ENCODE measurements around the gene PALLD. TPM values are rescaled to one million over a fixed set of nuclear protein-coding genes. Genes with fewer than 3 reads are reported as not detected.
A peak's percentile ranks its signal among the peaks of the same experiment; 100 is the strongest.

The PALLD gene
- total RNA-seq, 1 donor from 2014 or later: 8.9 TPM

DNA sequence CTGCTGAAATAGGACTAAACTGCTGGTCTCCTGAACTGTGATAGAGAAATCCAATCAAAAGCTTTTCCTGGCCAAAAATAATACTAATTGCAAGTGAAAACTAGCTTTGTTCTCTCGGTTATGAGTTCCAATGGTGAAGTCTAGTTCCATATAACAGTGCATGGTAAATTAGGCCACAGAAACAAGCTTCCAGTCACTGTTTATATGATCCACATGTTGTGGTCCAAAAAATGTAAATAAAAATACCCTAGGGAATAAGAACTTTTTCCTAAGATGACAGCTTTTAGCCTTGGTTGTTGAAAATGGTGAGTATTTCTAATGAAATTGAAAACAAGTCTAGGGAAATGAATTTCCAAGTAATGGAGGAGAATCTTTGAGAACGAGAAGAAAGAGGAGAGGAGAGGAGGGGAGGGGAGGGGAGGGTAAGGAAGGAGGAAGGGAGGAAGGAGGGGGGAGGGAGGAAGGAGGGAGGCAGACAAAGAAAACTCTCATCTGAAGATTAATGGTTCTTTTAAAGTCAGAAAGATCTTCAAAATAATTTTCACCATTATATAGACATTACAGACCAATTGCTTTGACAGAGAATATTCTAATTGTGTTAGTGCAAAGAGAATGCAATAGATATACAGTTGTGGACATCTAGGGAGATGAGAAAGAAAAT lies 26.1 kb downstream of the PALLD start:
- ATAC-seq: no peak
- DNase-seq (ENCODE audit: low spot score): no peak

DNA sequence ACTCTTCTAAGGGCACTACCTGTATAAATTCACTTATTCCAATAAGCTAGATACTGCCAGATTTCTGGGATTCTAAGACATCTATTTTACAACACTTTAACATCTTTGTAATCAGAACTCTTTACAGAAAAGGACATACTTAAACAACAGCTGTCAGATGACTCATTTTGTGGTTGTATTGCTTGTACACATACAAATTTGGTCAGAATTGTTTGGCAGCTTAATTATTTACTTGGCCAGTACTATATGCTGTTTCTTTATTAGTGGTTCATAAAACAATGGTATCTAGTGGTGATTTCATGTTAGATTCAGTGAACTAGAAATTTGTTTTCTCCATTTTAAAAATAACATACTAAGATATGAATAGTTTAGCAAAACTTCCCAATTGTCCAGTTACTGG lies 27.2 kb downstream of the PALLD start:
- ATAC-seq (no peak), DNase-seq (ENCODE audit: low spot score) (no peak)

DNA sequence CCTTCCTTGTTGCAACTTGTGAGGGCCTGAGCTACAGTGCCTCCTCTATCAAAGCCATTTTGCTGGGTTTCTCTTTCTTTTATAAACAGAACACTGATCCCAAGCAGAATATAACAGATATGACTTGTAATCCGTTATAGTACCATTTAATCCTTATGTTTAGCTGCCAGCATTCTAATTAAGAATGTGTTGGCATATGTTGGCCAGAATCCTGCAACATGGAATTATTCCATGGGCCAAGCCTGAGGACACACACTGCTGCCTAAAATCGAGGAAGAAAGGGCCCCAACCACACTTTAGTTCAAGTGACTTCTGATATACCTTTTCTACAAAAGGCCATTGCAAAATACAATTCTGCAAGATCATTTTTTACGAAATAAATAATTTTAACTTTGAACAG lies 28.0 kb downstream of the PALLD start:
- ATAC-seq: no peak
- DNase-seq (ENCODE audit: low spot score): no peak

DNA sequence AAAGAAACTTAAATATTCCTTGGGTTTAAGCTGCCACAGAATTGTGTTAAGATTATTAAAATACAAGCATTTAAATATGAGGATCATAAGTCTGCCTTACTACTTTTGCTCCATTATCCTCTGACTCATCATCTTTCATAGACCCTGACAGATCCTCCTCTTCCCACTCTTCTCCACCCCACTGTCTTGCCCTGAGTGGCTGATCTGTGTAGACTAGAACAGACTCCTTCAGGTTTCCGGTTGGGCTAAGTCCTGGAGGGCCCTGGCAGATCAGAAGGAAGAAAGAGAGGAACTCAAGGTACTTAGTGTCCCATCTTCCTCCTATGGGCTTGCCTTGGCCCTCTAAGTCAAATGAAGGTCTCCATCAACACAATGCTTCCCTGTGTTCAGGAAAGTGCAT lies 30.7 kb downstream of the PALLD start:
- DNase-seq (ENCODE audit: low spot score) (no peak), ATAC-seq (no peak)

DNA sequence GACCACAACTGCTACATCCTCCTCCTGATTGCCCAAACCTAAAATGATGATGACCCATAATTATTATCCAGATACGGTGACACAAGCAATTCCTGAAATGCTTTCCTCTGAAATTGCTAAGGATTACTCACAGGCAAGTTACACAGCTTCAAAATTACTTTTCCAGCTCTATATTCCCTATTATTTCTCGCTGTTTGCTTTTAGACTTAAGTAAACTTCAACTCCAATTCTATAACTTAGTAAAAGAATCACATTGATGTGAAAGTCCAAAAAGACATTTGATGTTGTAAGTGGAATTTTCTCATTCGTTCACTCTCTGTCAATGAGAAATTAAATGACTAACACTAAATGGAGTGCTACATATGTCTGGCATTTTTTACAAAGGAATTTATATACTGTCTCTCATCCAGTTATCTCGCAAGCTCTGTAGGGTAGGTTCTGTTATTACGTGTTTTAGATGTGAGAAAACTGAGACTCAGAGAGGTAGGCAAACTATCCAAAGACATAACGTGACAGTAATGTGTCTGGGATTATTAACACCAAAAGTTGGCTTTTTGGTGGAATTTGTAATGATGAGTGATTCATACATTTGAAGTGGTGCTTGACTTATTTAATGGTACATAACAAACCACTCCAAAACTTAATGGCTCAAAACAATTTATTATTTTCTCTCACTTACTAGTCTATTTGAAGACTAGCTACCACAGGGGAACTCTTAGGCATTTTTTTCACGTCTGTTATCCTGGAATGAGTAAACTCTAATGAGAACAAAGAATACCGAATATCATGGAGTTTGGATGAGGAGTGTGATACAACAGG lies 31.5 kb downstream of the PALLD start:
- DNase-seq (ENCODE audit: low spot score): no peak
- no peak for ATAC-seq

DNA sequence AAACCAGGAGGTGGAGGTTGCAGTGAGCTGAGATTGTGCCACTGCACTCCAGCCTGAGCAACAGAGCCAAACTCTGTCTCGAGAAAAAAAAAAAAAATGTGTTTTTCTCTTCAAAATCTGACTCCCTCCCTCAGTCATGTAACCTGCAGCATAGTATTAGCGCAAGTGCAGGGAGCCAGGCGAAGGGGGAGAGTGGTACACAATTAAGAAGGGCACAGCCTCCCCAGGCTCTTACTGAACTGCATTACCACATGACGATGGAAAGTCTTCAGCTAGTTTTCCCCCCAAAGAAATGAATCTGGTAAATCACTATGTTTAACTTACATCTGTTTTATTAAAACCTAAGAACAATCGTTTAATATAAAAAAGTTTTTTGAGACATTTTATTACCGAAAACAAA lies 32.4 kb downstream of the PALLD start:
- no peak for ATAC-seq

DNA sequence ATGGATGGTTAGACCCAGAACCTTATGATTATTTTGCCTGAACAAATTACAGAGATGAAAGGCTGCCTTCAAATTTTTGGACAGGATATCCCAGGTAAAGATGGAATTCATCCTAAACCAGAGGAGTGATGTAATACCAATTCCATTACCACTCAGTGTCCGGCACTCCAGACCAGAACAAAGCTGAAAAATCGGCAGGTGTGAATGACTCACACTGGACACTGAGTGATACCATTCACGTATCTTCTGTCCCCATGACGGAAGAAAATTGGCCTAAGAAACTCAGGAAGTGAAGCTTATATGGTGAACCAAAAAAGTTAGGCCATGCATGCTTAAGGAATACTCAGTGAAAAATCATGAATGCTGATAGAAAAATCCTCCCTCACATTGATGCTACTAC lies 34.5 kb downstream of the PALLD start:
- DNase-seq (ENCODE audit: low spot score) (no peak), ATAC-seq (no peak)

More for the DNA sequence above, 32.4 kb downstream of the PALLD start:
- no peak for DNase-seq (ENCODE audit: low spot score)

DNA sequence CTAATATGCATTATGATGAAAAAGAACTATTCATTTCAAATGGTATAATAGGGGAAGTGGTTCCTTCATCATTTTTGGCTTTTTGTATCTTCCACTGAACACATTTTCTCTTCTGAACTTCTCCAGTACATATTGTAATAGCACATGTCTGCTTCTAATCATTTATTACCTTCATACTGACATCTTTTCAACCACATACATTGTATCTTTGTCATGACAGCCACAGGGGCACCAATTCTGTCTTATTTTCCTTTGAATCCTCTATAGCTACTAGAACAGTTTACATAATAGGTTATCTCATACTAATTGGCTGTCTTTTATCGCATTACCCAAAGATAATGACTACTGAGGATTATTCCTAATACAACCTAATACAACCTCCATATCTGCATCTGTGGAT lies 37.7 kb downstream of the PALLD start:
- ATAC-seq: no peak

DNA sequence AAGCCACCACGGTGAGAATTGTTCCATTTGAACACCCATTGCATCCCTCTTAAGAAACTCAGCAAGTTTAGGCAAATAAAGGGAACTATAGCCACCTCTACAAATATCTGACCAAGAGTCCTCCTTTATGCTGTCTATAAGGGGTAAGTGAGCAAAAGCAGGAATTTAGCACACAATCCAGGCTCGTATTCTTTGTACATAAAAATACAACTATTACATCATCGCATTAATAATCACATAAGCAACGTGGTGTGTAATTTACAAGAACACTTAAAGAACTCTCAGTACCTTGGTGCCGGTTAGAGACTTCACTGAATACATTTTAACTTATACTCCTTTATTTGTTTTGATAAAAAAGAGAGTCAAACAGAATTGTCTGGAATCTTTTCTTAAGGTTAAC lies 38.8 kb downstream of the PALLD start:
- DNase-seq (ENCODE audit: low spot score): no peak
- no peak for ATAC-seq

More for the DNA sequence above, 37.7 kb downstream of the PALLD start:
- DNase-seq (ENCODE audit: low spot score): no peak

DNA sequence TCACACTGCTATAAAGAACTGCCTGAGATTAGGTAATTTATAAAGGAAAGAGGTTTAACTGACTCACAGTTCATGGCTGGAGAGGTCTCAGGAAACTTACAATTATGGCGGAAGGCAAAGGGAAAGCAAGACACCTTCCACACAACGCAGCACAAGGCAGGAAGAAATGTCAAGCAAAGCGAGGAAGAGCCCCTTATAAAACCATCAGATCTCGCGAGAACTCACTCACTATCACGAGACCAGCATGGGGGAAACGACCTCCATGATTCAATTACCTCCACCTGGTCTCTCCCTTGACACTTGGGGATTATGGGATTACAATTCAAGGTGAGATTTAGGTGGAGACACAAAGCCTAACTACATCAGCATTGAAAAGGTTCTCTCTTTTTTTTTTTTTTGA lies 39.6 kb downstream of the PALLD start:
- DNase-seq (ENCODE audit: low spot score): no peak

DNA sequence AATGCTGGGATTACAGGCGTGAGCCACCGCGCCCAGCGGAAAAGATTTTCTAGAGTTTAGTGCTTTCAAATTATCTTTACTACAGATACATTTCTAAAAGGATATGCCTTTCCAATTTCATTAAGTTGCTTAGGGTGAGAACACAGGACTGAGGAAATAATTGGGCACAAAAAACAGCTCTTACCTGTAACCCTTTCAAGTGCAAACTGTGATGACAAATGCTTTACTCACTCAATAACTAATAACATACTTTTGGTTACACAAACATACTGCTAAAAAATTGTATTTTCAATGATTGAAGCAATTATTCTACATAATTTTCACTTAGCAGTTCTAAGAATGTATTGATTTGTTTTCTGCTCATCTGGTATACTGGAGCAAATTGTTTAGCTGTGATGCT lies 40.2 kb downstream of the PALLD start:
- DNase-seq (ENCODE audit: low spot score): no peak
- ATAC-seq: no peak

More for the DNA sequence above, 39.6 kb downstream of the PALLD start:
- ATAC-seq: no peak

DNA sequence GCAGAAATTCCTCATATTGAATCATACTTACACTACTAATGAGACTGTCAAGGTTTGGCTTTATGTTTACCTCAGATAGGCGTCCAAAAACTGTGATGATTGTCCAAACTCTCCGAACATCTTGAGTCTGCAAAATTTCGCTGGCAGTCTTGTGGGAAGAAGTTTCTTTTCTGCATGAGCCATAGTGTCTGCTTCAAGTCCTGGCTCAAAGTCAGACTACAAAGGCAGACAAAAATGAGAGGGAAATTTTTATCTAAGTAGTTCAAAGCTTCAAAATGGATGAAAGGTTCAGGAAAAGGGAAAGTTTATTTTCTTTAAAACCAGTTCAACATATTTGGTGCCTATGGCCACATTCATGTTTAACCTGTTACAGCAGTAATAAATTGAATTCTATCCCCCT lies 40.7 kb downstream of the PALLD start:
- DNase-seq (ENCODE audit: low spot score) (no peak), ATAC-seq (no peak)

DNA sequence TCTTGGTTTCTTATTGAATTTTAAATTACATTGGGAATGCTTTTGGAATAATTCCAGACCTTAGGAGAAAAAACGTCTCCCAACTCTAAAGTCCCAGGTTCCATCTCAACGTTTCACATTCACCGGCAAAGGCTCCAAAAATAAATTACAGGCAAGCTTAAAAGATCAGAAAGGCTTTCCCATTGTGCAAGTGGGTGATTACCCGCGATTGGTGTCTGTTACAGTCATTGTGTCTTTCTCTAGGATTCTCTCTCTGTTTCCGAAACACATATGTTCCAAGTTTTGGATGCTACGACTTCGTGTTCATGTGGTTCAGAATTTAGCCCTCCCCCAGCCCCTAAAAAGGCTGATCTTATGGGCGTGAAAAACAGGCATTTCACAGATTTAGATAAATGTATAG lies 41.8 kb downstream of the PALLD start:
- ATAC-seq: no peak
- DNase-seq (ENCODE audit: low spot score): no peak

DNA sequence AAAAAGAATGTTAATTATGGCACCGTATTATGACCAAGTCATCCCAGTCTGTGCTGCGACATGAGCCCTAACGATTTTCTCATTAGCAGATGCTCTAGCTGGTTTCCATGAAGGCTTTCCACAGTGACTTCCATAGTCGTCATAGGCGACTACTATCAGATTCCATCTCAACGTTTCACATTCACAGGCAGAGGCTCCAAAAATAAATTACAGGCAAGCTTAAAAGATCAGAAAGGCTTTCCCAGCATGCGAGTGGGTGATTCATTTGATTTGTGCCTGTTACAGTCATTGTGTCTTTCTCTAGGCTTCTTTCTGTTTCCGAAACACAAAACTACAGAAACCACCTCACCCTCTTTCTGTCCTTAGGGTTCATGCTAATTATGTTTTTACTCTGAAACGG lies 43.2 kb downstream of the PALLD start:
- DNase-seq (ENCODE audit: low spot score): no peak
- ATAC-seq: no peak

DNA sequence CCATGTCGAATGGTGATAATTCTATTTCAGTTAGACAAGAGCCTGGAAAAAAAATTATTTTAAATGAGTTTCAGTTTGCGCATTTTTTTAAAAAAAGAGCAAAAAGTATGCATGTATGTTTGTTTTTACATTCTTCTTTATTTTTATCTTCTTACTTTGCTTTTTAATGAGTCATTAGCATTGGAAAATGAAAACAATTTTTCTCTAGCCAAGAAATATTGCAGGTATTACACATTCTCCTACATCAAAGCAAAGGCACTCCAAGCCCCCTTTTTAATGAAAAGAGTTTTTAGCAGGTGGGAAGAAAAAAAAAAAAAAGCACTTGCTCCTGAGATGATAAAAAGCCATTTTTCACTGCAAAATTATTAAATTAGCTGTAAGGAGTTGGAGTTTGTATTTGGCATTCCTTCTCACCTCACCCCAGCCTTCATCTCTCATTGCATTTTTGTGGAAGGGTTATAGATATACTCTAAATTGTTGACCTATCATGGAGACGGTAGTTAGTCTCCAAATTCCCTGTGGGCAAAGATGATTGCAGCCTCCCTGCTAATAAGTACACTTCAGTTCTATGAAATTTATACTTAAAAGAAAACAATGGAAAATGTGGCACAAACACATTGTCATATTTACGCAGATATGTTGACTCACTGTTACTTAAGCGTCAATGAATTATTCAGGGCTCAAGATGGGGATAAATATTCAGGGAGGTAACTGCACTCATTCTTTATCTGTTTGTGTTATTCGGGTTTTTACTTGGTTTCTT lies 43.8 kb downstream of the PALLD start:
- DNase-seq (ENCODE audit: low spot score): no peak
- ATAC-seq: no peak

DNA sequence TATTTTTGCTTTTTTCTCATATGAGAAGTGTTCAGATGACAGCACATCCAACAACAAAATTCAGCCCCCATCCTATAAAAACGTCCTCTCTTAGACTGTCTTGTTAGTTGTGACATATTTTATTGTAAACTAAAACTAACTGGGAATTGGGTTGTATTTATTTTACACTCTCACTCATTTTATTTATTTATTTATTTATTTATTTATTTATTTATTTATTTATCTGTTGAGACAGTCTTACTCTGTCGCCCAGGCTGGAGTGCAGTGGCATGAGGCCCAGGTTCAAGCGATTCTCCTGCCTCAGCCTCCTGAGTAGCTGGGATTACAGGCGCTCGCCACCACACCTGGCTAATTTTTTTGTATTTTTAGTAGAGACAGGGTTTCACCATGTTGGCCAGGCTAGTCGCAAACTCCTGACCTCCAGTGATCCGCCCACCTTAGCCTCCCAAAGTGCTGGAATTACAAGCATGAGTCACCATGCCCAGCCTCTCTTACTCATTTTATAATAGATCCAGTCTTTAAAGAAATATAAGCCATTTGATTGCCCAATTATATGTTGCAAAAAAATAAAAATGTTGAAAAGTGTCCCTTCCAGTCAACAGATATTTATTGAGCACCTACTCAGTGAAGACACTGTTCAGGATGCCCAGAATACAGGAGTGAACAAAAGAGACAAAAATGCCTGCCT lies 44.6 kb downstream of the PALLD start:
- ATAC-seq (no peak), DNase-seq (ENCODE audit: low spot score) (no peak)

DNA sequence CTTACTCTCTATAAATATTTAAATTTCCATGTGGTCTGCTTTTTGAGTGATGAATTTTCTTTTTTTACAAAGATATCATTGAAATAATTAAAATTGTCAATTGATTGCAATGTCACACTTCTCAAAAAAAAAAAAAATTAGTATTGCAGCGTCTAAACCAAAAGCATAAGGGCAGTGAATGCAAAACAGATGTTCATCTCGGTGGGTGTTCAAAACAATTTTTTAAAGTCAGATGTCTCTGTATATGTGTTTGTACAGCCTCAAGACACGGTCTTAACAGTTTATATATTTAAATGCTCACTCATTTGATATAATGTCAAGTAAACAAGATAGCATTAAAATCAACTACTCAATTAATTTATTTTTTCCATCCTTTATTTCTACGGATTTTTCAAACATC lies 52.3 kb downstream of the PALLD start:
- ATAC-seq: no peak
- DNase-seq (ENCODE audit: low spot score): no peak

DNA sequence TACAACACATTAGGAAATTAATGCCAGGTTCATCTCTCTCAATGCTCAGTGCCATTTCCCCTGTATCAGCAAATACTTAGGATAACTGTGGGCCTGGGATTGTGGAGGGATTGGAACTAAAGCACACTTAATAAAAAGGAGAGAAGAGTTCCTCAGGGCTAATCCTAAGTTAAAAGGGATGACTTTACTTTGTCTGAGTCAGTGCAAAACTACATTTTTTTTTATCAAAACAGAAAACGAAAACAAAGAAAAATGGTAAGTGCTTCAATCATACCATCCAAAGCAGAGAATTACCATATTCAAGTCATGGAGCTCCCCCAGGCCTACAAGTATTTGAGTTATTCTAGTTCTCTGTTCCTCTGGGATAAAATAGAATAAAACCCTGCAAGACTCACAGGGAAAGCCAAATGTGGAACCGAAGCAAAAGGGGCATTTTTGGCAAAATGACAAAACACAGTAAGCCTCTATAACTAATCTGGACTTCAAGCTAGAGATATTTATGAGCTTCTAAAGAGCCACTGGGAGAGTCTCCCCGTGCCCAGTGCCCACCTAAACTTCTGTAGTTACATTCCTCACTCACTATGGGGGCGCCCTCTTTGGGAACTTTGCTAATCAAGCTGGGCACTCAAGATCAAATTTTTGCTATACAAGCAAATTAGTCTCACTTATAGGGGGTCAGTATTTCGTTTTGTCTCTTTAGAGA lies 53.4 kb downstream of the PALLD start:
- DNase-seq (ENCODE audit: low spot score) (no peak), ATAC-seq (no peak)

DNA sequence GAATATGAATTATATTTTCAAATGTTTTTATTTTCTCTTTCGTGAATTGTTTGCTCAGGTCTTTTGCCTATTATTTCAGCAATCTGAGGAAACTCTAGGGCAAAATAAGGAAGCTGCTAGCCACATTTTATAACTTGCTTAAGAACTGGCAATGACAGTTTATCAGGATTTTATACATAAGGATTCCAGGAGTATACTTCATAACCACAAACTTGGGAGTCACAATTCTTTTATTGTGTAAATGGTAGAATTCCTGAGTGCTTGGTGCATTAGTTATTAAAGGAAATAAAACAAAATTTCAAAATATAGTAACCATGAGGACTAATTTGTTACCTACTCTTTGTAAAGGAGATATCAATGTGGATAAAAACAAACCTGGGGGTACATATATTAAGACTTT lies 54.4 kb downstream of the PALLD start:
- no peak for ATAC-seq
- no peak for DNase-seq (ENCODE audit: low spot score)

DNA sequence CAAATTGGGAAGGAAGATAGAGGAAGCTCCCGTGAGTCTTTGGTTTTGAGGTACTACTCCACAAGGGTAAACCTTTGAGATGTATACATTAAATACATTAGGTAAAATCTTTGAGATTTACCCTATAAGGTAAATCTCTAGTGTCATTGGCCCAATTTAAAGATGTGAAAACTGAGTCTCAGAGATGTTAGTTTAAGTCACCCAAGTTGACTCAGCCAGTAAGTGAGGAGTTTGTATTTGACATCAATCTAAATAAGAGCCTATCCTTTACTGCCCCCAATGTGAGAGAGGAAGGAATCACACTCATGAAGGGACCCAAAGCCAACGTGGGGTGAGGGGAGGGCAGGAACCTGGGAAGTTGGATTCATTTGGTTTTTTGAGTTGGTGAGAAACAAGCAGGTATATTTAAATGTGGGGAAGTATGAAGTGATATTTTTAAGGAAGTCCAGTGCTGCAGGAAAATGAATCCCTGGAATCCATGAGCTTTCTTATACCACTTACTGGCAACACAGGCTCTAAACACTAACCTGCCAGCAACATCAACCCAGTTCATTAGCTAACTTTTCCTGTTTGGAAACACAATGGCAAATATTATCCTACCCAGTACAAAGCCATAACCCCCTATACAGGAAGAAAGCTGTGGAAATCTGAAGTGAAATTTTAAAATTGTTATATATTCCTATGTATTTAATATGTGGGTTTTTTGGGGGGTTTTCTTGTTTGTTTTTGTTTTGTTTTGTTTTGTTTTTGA lies 55.3 kb downstream of the PALLD start:
- ATAC-seq: peak; percentile 39
- no peak for DNase-seq (ENCODE audit: low spot score)
